ENCODE measurements around the gene SLC4A2. TPM values are rescaled to one million over a fixed set of nuclear protein-coding genes. Genes with fewer than 3 reads are reported as not detected.

Gene SLC4A2
- total RNA-seq, 1 experiment from 2014 or later = 164 TPM

- TF ChIP-seq ATF6 (CRISPR knock-in tag; IDR thresholded peaks at IDR 0.05) (no peak), CTCF (IDR thresholded peaks at IDR 0.05) (0 out of 2 replicates have a peak, but pooled peaks have one; percentile 35)
- Mint-ChIP-seq H3K9me3 (no peaks in the 10 kb centered on the region), H3K4me1 (peaks cover 45% of the 10 kb centered on the region), H3K4me3 (peak overlapping the region; percentile 61), H3K27ac (no peak overlapping the region), H3K27me3 (ENCODE audit: low read depth) (peaks cover 51% of the 10 kb centered on the region), H3K36me3 (no peaks in the 10 kb centered on the region)
- ChIA-PET CTCF (interaction anchor here (0.6 to 6.6 kb wide), 20 partner anchors 8 to 231 kb away, joined by 3 to 56 read pairs (median 7); partner anchors contain the start of genes ABCB8 and CDK5), POLR2A (no interaction called here)
- peak; percentile 49 for ATAC-seq
- peak; percentile 68 for DNase-seq (ENCODE audit: low spot score)
Measured at GRCh38 chr7:151012911-151013347, 46.5 kb upstream of the SLC4A2 start.

GRCh38 chr7:151013356-151013732 lies 46.0 kb upstream of the SLC4A2 start:
- DNase-seq (ENCODE audit: low spot score) = no peak
- Mint-ChIP-seq H3K4me1 (peaks cover 44% of the 10 kb centered on the region), H3K27me3 (ENCODE audit: low read depth) (peaks cover 55% of the 10 kb centered on the region), H3K27ac (no peak overlapping the region), H3K9me3 (no peaks in the 10 kb centered on the region), H3K36me3 (no peaks in the 10 kb centered on the region), H3K4me3 (peak overlapping the region; percentile 75)
- TF ChIP-seq FOXJ3 (CRISPR knock-in tag; IDR thresholded peaks at IDR 0.05; ENCODE audit: borderline replicate concordance) = no peak
- no peak for TF ChIP-seq FOXK1 (CRISPR knock-in tag; IDR thresholded peaks at IDR 0.05)
- TF ChIP-seq RORB (CRISPR knock-in tag; IDR thresholded peaks at IDR 0.05) = no peak
- TF ChIP-seq AFF4 (CRISPR knock-in tag; IDR thresholded peaks at IDR 0.05; ENCODE audit: borderline replicate concordance) = no peak
- TF ChIP-seq SP1 (CRISPR knock-in tag; conservative IDR thresholded peaks at IDR 0.05) = no peak
- no peak for TF ChIP-seq NFYB (CRISPR knock-in tag; conservative IDR thresholded peaks at IDR 0.05; ENCODE audit: low read depth)
- CTCF ChIA-PET = interaction anchor here (0.6 to 6.6 kb wide), 27 partner anchors 8 to 697 kb away, joined by 3 to 56 read pairs (median 5); partner anchors contain the start of genes ABCB8 and GIMAP1
- ATAC-seq = peak; percentile 2
- POLR2A ChIA-PET = interaction anchor here (1.0 kb wide), 1 partner anchor 15 kb away, joined by 4 read pairs; the partner anchor contains the start of gene ABCB8

- H3K4me1 Mint-ChIP-seq = peaks cover 43% of the 10 kb centered on the region
- peaks cover 61% of the 10 kb centered on the region for H3K27me3 Mint-ChIP-seq (ENCODE audit: low read depth)
- TF ChIP-seq IRF1 (CRISPR knock-in tag; IDR thresholded peaks at IDR 0.05) = peak; percentile 89
- no peak for TF ChIP-seq TP53 (CRISPR knock-in tag; IDR thresholded peaks at IDR 0.05)
- no peak for TF ChIP-seq RELA (CRISPR knock-in tag; IDR thresholded peaks at IDR 0.05; ENCODE audit: borderline replicate concordance)
- TF ChIP-seq TEAD1 (CRISPR knock-in tag; IDR thresholded peaks at IDR 0.05) = peak; percentile 95
- peak; percentile 67; the same call in 1 of the 2 replicates for TF ChIP-seq E2F5 (CRISPR knock-in tag; IDR thresholded peaks at IDR 0.05)
- peak; percentile 87 for TF ChIP-seq CREM (CRISPR knock-in tag; IDR thresholded peaks at IDR 0.05)
- no peak for TF ChIP-seq AR (CRISPR knock-in tag; IDR thresholded peaks at IDR 0.05)
- TF ChIP-seq CBFB (CRISPR knock-in tag; IDR thresholded peaks at IDR 0.05; ENCODE audit: low read depth) = no peak
- no peak for TF ChIP-seq MLX (CRISPR knock-in tag; IDR thresholded peaks at IDR 0.05)
Measured at GRCh38 chr7:151013733-151014497, 45.5 kb upstream of the SLC4A2 start.

More at GRCh38 chr7:151013733-151014497, 45.5 kb upstream of the SLC4A2 start:
- Mint-ChIP-seq H3K27ac (peak overlapping the region; percentile 44; the same call in 1 of the 2 replicates), H3K36me3 (no peaks in the 10 kb centered on the region), H3K9me3 (no peaks in the 10 kb centered on the region), H3K4me3 (peak overlapping the region; percentile 75)
- peak; percentile 94 for DNase-seq (ENCODE audit: low spot score)
- ChIA-PET CTCF (interaction anchor here (0.6 to 6.6 kb wide), 26 partner anchors 9 to 698 kb away, joined by 3 to 49 read pairs (median 5); partner anchors contain the start of genes ABCB8 and GIMAP1), POLR2A (interaction anchor here (1.0 kb wide), 1 partner anchor 14 kb away, joined by 4 read pairs; the partner anchor contains the start of gene ABCB8)
- ATAC-seq = peak; percentile 32
